Measurements from ENCODE around the gene TUT1. TPM values are rescaled to one million over a fixed set of nuclear protein-coding genes. Genes with fewer than 3 reads are reported as not detected.
"Not testable (repeated sequence)": the region's sequence is repeated elsewhere in the genome, so short reads cannot be mapped to it uniquely, and the experiment has no call there.

TUT1 gene
- total and polyA plus RNA-seq, 4 donors: 10.8 to 21.9 (median 17.3) TPM

- no peak overlapping the region for H3K4me3 ChIP-seq
- no peaks in the 10 kb centered on the region for H3K27me3 ChIP-seq (ENCODE audit: control insufficient read depth in 3 of 3, insufficient read depth in 3 of 3, low read length in 2 of 3)
- ATAC-seq (ENCODE audit: insufficient read depth, low FRiP score) (no peak), DNase-seq (no peak)
- peaks cover 31 to 48% (median 44%) of the 10 kb centered on the region in 4 donors for H3K36me3 ChIP-seq (ENCODE audit: control insufficient read depth in 4 of 4, insufficient read depth in 4 of 4, low read length in 4 of 4)
- no peaks in the 10 kb centered on the region for H3K9me3 ChIP-seq (ENCODE audit: control insufficient read depth in 4 of 4, insufficient read depth in 3 of 4, low read length in 3 of 4)
- no peak overlapping the region for H3K9ac ChIP-seq (ENCODE audit: insufficient read depth in 1 of 2, low read length in 2 of 2)
- no peak overlapping the region for H3K27ac ChIP-seq (ENCODE audit: low read depth in 1 of 2, low read length in 1 of 2)
- H3K4me1 ChIP-seq (ENCODE audit: control insufficient read depth in 5 of 5, insufficient read depth in 5 of 5, low read length in 5 of 5): peaks cover 0 to 9% (median 0%) of the 10 kb centered on the region in 5 donors
- WGBS, 2 donors: 63 to 64% methylated on average over 8 of the region's 8 CpGs
- TF ChIP-seq, protein P1, sequence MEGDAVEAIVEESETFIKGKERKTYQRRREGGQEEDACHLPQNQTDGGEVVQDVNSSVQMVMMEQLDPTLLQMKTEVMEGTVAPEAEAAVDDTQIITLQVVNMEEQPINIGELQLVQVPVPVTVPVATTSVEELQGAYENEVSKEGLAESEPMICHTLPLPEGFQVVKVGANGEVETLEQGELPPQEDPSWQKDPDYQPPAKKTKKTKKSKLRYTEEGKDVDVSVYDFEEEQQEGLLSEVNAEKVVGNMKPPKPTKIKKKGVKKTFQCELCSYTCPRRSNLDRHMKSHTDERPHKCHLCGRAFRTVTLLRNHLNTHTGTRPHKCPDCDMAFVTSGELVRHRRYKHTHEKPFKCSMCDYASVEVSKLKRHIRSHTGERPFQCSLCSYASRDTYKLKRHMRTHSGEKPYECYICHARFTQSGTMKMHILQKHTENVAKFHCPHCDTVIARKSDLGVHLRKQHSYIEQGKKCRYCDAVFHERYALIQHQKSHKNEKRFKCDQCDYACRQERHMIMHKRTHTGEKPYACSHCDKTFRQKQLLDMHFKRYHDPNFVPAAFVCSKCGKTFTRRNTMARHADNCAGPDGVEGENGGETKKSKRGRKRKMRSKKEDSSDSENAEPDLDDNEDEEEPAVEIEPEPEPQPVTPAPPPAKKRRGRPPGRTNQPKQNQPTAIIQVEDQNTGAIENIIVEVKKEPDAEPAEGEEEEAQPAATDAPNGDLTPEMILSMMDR (IDR thresholded peaks at IDR 0.05; ENCODE audit: control extremely low read depth, extremely low read depth): no peak
These were observed 24.2 kb downstream of the TUT1 start for GRCh38 chr11:62567018-62567633.

- 94 to 95% methylated on average over 8 of the region's 8 CpGs for WGBS, 2 donors
These were observed 25.1 kb downstream of the TUT1 start for GRCh38 chr11:62566247-62566646.

DNA sequence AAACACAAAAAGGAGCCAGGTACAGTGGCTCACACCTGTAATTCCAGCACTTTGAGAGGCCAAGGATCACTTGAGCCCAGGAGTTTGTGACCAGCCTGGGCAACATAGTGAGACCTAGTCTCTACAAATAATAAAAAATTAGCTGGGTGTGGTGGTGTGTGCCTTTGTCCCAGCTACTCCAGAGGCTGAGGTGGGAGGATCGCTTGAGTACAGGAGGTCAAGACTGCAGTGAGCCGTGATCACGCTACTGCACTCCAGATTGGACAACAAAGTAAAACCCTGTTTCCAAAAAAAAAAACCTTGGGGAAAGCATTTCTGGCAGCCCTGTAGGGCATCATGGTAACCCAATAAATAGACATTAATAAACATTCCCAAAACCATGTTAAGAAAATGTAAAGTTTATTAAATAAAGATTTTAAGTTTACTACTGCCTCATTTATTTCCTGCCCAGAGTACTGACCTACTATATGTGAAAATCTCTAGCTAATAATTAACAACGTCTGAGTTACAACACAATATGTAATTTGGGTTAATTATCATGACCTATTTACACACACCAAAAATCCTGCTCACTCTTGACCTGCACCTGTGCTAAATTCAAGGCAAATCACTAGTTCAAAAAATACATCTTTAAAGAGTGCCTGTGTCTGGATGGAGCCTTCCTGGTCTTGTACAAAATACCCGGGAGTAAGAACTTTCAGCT lies 26.1 kb downstream of the TUT1 start:
- Histone ChIP-seq H3K4me3 (no peak overlapping the region), H3K9me3 (ENCODE audit: control insufficient read depth in 4 of 4, insufficient read depth in 3 of 4, low read length in 3 of 4) (no peaks in the 10 kb centered on the region), H3K9ac (ENCODE audit: insufficient read depth in 1 of 2, low read length in 2 of 2) (no peak overlapping the region), H3K27ac (ENCODE audit: low read depth in 1 of 2, low read length in 1 of 2) (no peak overlapping the region), H3K27me3 (ENCODE audit: control insufficient read depth in 3 of 3, insufficient read depth in 3 of 3, low read length in 2 of 3) (no peaks in the 10 kb centered on the region), H3K4me1 (ENCODE audit: control insufficient read depth in 5 of 5, insufficient read depth in 5 of 5, low read length in 5 of 5) (no peaks in the 10 kb centered on the region), H3K36me3 (ENCODE audit: control insufficient read depth in 4 of 4, insufficient read depth in 4 of 4, low read length in 4 of 4) (peaks cover 30 to 35% (median 33%) of the 10 kb centered on the region in 4 donors)
- WGBS, 2 donors: 73 to 79% methylated on average over 5 of the region's 5 CpGs
- TF ChIP-seq, protein P1 (IDR thresholded peaks at IDR 0.05; ENCODE audit: control extremely low read depth, extremely low read depth): no peak
- DNase-seq: no peak
- no peak for ATAC-seq (ENCODE audit: insufficient read depth, low FRiP score)

More at GRCh38 chr11:62566247-62566646, 25.1 kb downstream of the TUT1 start:
- peaks cover 0 to under 1% (median 0%) of the 10 kb centered on the region in 5 donors for H3K4me1 ChIP-seq (ENCODE audit: control insufficient read depth in 5 of 5, insufficient read depth in 5 of 5, low read length in 5 of 5)
- no peak overlapping the region for H3K4me3 ChIP-seq
- ATAC-seq (ENCODE audit: insufficient read depth, low FRiP score) (no peak), DNase-seq (no peak)
- H3K27me3 ChIP-seq (ENCODE audit: control insufficient read depth in 3 of 3, insufficient read depth in 3 of 3, low read length in 2 of 3): no peaks in the 10 kb centered on the region
- TF ChIP-seq, protein P1 (IDR thresholded peaks at IDR 0.05; ENCODE audit: control extremely low read depth, extremely low read depth): no peak
- H3K9me3 ChIP-seq (ENCODE audit: control insufficient read depth in 4 of 4, insufficient read depth in 3 of 4, low read length in 3 of 4): no peaks in the 10 kb centered on the region
- H3K9ac ChIP-seq (ENCODE audit: insufficient read depth in 1 of 2, low read length in 2 of 2): no peak overlapping the region
- no peak overlapping the region for H3K27ac ChIP-seq (ENCODE audit: low read depth in 1 of 2, low read length in 1 of 2)
- H3K36me3 ChIP-seq (ENCODE audit: control insufficient read depth in 4 of 4, insufficient read depth in 4 of 4, low read length in 4 of 4): peaks cover 31 to 44% (median 39%) of the 10 kb centered on the region in 4 donors

DNA sequence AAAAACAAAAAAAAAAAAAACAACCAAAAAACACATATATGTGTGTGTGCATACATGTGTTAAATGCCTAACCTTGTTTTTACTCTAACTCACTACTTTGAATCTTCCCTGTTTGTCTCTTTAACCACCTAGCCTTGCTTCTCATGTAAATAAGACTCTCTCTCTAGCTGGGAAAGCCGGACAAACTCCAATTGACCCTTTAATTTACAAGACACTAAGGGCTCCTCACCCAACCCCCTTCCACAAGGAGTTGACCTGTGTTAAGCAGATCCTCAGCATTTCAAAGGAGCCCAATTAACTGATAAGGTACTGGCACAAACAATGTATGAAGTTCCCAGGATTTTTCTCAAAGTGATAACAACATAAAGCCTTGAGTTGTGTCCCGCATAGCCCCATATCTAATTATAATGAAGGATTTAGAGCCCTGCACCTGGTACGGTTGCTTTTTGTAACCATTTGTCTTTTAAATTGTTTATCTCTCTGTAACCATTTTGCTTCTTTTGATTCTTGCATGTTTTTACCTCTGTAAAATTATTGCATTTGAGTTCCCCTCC lies 29.6 kb downstream of the TUT1 start:
- not testable (repeated sequence) for H3K9me3 ChIP-seq (ENCODE audit: control insufficient read depth in 4 of 4, insufficient read depth in 3 of 4, low read length in 3 of 4); ATAC-seq (ENCODE audit: insufficient read depth, low FRiP score); DNase-seq; H3K9ac ChIP-seq (ENCODE audit: insufficient read depth in 1 of 2, low read length in 2 of 2); H3K27ac ChIP-seq (ENCODE audit: low read depth in 1 of 2, low read length in 1 of 2); H3K27me3 ChIP-seq (ENCODE audit: control insufficient read depth in 3 of 3, insufficient read depth in 3 of 3, low read length in 2 of 3); H3K4me1 ChIP-seq (ENCODE audit: control insufficient read depth in 5 of 5, insufficient read depth in 5 of 5, low read length in 5 of 5); H3K4me3 ChIP-seq
- H3K36me3 ChIP-seq (ENCODE audit: control insufficient read depth in 4 of 4, insufficient read depth in 4 of 4, low read length in 4 of 4): peaks cover 31 to 39% (median 34%) of the 10 kb centered on the region in 4 donors
- WGBS, 2 donors: 75 to 92% methylated on average over 3 of the region's 3 CpGs

Measured in lung (tissue), 12 donors.